GM12878 (cell line): ENCODE measurements around the gene AKR1B1. TPM values are rescaled to one million over a fixed set of nuclear protein-coding genes. Genes with fewer than 3 reads are reported as not detected.

Source experiments
- ATAC-seq: fragments of 200-7000 bp; cut with Tn5 transposase; 3 replicates; pipeline ENCODE4 v1.9.1; 2020; ENCODE audit warnings: mild to moderate bottlenecking, moderate library complexity
- BruUV-seq: library from RNA; stranded (reverse); fragments of 400-500 nt; replicated peaks from 2 replicates; lab custom pipeline; 2021; lab: Mats Ljungman, UMichigan
- CTCF ChIA-PET: fragments of 300-600 bp; sonication (Branson Sonifier 250); formaldehyde crosslinking; extraction: SDS; loops from one replicate; lab custom pipeline; 2021; ENCODE audit warnings: inconsistent platforms; lab: Yijun Ruan, JAX
- POLR2A ChIA-PET: fragments of 350-600 bp; formaldehyde crosslinking; extraction: SDS; loops from one replicate; lab custom pipeline; 2021; ENCODE audit warnings: inconsistent platforms; lab: Charles Lee
- RAD21 ChIA-PET: fragments of 300-600 bp; sonication (Branson Sonifier 250); formaldehyde crosslinking; loops from one replicate; lab custom pipeline; 2023; ENCODE audit warnings: antibody characterized with exemption; ENCODE audit not compliant: unreplicated experiment; lab: Charles Lee
- SMC1A ChIA-PET: fragments of 300-600 bp; sonication (Branson Sonifier 250); formaldehyde crosslinking; loops from one replicate; lab custom pipeline; 2023; ENCODE audit not compliant: unreplicated experiment, uncharacterized antibody; lab: Charles Lee
- DNase-seq: peaks from one replicate; pipeline ENCODE4 v3.0.0-alpha.2; 2011; ENCODE audit warnings: low read depth, low spot score
- FAIRE-seq: peaks from 3 replicates; lab custom pipeline; 2011; peaks lifted over from hg19 to GRCh38; lab: Jason Lieb, UNC
- H2AFZ ChIP-seq: 2 replicates; pipeline ENCODE4 v1.6.0; 2011; ENCODE audit warnings: low read depth, low read length, control low read depth; ENCODE audit not compliant: control insufficient read depth
- H3K27ac ChIP-seq: 2 replicates; pipeline ENCODE4 v1.5.1; 2011; ENCODE audit warnings: control low read depth; ENCODE audit not compliant: control insufficient read depth, insufficient read depth
- H3K27me3 ChIP-seq, 2 experiments: replicated peaks in 1 of 2; 2 replicates each; pipeline versions ENCODE4 v1.6.0 to v1.6.1; 2011; ENCODE audit warnings: low read length in 1 of 2; ENCODE audit not compliant: control insufficient read depth in 2 of 2, insufficient read depth in 2 of 2
- H3K36me3 ChIP-seq, 2 experiments: 2 replicates each; pipeline ENCODE4 v1.5.1; 2011; ENCODE audit warnings: low read length in 1 of 2; ENCODE audit not compliant: control insufficient read depth in 2 of 2, insufficient read depth in 2 of 2
- H3K4me1 ChIP-seq: 2 replicates; pipeline ENCODE4 v1.6.1; 2011; ENCODE audit warnings: mild to moderate bottlenecking, low read length, moderate library complexity, mixed read lengths; ENCODE audit not compliant: control insufficient read depth, insufficient read depth
- H3K4me2 ChIP-seq: 2 replicates; pipeline ENCODE4 v1.6.0; 2011; ENCODE audit warnings: control low read depth; ENCODE audit not compliant: control insufficient read depth, insufficient read depth
- H3K4me3 ChIP-seq: fragments of 200-600 bp; sonication (generic); 2 replicates; pipeline ENCODE4 v1.5.1; 2016
- H3K79me2 ChIP-seq: 2 replicates; pipeline ENCODE4 v1.6.0; 2011; ENCODE audit warnings: low read length; ENCODE audit not compliant: control insufficient read depth, insufficient read depth
- H3K9ac ChIP-seq: 2 replicates; pipeline ENCODE4 v1.8.0; 2011; ENCODE audit warnings: low read length, control low read depth, mixed read lengths; ENCODE audit not compliant: control insufficient read depth, insufficient read depth
- H3K9me3 ChIP-seq: replicated peaks from 3 replicates; pipeline ENCODE4 v1.5.1; 2011; ENCODE audit warnings: mild to moderate bottlenecking, low read length; ENCODE audit not compliant: control insufficient read depth, insufficient read depth
- H4K20me1 ChIP-seq: 2 replicates; pipeline ENCODE4 v1.6.0; 2011; ENCODE audit not compliant: control insufficient read depth, insufficient read depth
- ATF2 ChIP-seq: IDR thresholded peaks from 2 replicates; pipeline ENCODE4 v1.6.1; 2012; ENCODE audit warnings: low read length, inconsistent platforms
- CBX3 ChIP-seq: fragments of 200-600 bp; sonication (generic); IDR thresholded peaks from 2 replicates; pipeline ENCODE4 v1.6.1; 2016; ENCODE audit warnings: low read depth, borderline replicate concordance
- CUX1 ChIP-seq: IDR thresholded peaks from 2 replicates; pipeline ENCODE4 v1.6.1; 2012; ENCODE audit warnings: improper control_type of control experiment, low read depth, low read length; ENCODE audit not compliant: insufficient replicate concordance
- EGR1 ChIP-seq, 2 experiments: IDR thresholded peaks; 1 replicate in 1 of 2; 2 replicates in 1 of 2; pipeline ENCODE4 v1.6.1; 2011 to 2012; ENCODE audit warnings: low read depth in 2 of 2, low read length in 2 of 2, borderline replicate concordance in 1 of 2, mild to moderate bottlenecking in 1 of 2, moderate library complexity in 1 of 2
- HSF1 ChIP-seq: fragments of 150-350 bp; IDR thresholded peaks from 2 replicates; pipeline ENCODE4 v1.6.1; 2014; ENCODE audit warnings: mild to moderate bottlenecking, low read depth, low read length
- MTA2 ChIP-seq: fragments of 450-650 bp; IDR thresholded peaks from 2 replicates; pipeline ENCODE4 v1.6.1; 2016; ENCODE audit warnings: low read depth, mild to moderate bottlenecking, moderate library complexity
- NBN ChIP-seq: fragments of 450-650 bp; IDR thresholded peaks from 2 replicates; pipeline ENCODE4 v1.6.1; 2016
- NFXL1 ChIP-seq: fragments of 450-650 bp; IDR thresholded peaks from 2 replicates; pipeline ENCODE4 v1.6.1; 2017; ENCODE audit warnings: antibody characterized with exemption, mild to moderate bottlenecking, borderline replicate concordance
- POLR2AphosphoS5 ChIP-seq: IDR thresholded peaks from 2 replicates; pipeline ENCODE4 v1.6.1; 2011; ENCODE audit warnings: mild to moderate bottlenecking, low read length, inconsistent platforms
- SMARCA5 ChIP-seq: fragments of 450-650 bp; IDR thresholded peaks from 2 replicates; pipeline ENCODE4 v1.6.1; 2017; ENCODE audit warnings: mild to moderate bottlenecking
- SRF ChIP-seq, 2 experiments: IDR thresholded peaks; 2 replicates each; pipeline ENCODE4 v1.6.1; 2011; ENCODE audit warnings: low read depth in 2 of 2, low read length in 2 of 2, mild to moderate bottlenecking in 1 of 2, moderate library complexity in 1 of 2
- WGBS: methylation state at CpG from one replicate; pipeline ENCODE4 v1.1.6; 2016; ENCODE audit warnings: low lambda C conversion rate; ENCODE audit not compliant: insufficient replicate concordance, insufficient coverage; ENCODE audit errors: missing lambda C conversion rate; 5-methylcytosine and 5-hydroxymethylcytosine counted together
- in situ Hi-C: fragments of 300-500 bp; cut with MboI; formaldehyde crosslinking; loops from 9 replicates; pipeline ENCODE4 v1.14.3; 2018; ENCODE audit warnings: mixed read lengths
- intact Hi-C: fragments of 100-400 bp; cut with micrococcal nuclease; formaldehyde crosslinking; loops from one replicate; pipeline ENCODE4 v1.14.2; 2022; ENCODE audit not compliant: unreplicated experiment
- polyA plus RNA-seq, 11 experiments: library from polyadenylated mRNA; depleted of rRNA in 4 of 11; unstranded in 6 of 11; stranded (reverse) in 5 of 11; fragments of >200 nt; fragmentation: Nextera tagmentation in 4 of 11; fragmentation: Illumina TruSeq in 1 of 11; extraction: Ambion mirVana in 4 of 11; extraction: Trizol in 1 of 11; gene quantifications; 1 replicate in 1 of 11; 2 replicates in 10 of 11; pipeline versions ENCODE4 v1.2.1 to v1.2.3, GENCODE V29; 2011 to 2016; ENCODE audit warnings: inconsistent platforms in 2 of 11, missing spikeins in 2 of 11, low read depth in 1 of 11
- total RNA-seq, 4 experiments: library from RNA; depleted of rRNA in 3 of 4; stranded (reverse); fragments of >200 nt in 3 of 4; fragmentation: Illumina TruSeq in 1 of 4; extraction: Trizol in 1 of 4; gene quantifications; 2 replicates each; pipeline versions ENCODE4 v1.2.1 to v1.2.3, GENCODE V29; 2013 to 2021
- TF ChIP-seq, protein P1 (sequence below): fragments of 450-650 bp; IDR thresholded peaks from 2 replicates; pipeline ENCODE4 v1.6.1; 2016; ENCODE audit warnings: mild to moderate bottlenecking

AKR1B1 gene
- total and polyA plus RNA-seq, 10 of the 15 experiments (the other 5 are each of a cell fraction or from before 2014, with no cell fraction given): 40.4 to 252 (median 156) TPM

- no TSS peak for BruUV-seq
- ATAC-seq (no peak), DNase-seq (no peak), FAIRE-seq (no peak)
- Histone ChIP-seq H3K27ac (no peak overlapping the region), H3K9ac (no peak overlapping the region), H3K4me2 (no peak overlapping the region), H3K79me2 (no peaks in the 10 kb centered on the region), H4K20me1 (no peaks in the 10 kb centered on the region), H3K27me3 (no peaks in the 10 kb centered on the region; a peak in 1 of 4 replicates), H3K4me3 (no peak overlapping the region), H3K4me1 (no peaks in the 10 kb centered on the region), H3K36me3 (no peaks in the 10 kb centered on the region), H2AFZ (no peak overlapping the region), H3K9me3 (no peaks in the 10 kb centered on the region)
- intact Hi-C loops: no loop called here
- ChIA-PET POLR2A (no interaction called here), RAD21 (no interaction called here), SMC1A (no interaction called here), CTCF (interaction anchor here (1.5 kb wide), 1 partner anchor 10 kb away, joined by 3 read pairs; no protein-coding TSS in a partner anchor)
- in situ Hi-C loops: no loop called here
- WGBS: 30% methylated on average over 3 of the region's 3 CpGs
- no peak for TF ChIP-seq HSF1
- TF ChIP-seq SRF (IDR thresholded peaks at IDR 0.05; ENCODE audit: low read depth in 2 of 2, low read length in 2 of 2): no peak
- TF ChIP-seq MTA2: no peak
- TF ChIP-seq NBN: no peak
- no peak for TF ChIP-seq EGR1 (IDR thresholded peaks at IDR 0.05; ENCODE audit: borderline replicate concordance in 1 of 2, low read depth in 2 of 2, low read length in 2 of 2)
- no peak for TF ChIP-seq CBX3
- no peak for TF ChIP-seq ATF2
- TF ChIP-seq CUX1: no peak
- TF ChIP-seq, protein P1, sequence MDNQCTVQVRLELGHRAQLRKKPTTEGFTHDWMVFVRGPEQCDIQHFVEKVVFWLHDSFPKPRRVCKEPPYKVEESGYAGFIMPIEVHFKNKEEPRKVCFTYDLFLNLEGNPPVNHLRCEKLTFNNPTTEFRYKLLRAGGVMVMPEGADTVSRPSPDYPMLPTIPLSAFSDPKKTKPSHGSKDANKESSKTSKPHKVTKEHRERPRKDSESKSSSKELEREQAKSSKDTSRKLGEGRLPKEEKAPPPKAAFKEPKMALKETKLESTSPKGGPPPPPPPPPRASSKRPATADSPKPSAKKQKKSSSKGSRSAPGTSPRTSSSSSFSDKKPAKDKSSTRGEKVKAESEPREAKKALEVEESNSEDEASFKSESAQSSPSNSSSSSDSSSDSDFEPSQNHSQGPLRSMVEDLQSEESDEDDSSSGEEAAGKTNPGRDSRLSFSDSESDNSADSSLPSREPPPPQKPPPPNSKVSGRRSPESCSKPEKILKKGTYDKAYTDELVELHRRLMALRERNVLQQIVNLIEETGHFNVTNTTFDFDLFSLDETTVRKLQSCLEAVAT: no peak
- no peak for TF ChIP-seq NFXL1
- no peak for TF ChIP-seq POLR2AphosphoS5
- no peak for TF ChIP-seq SMARCA5
Measured at GRCh38 chr7:134504660-134505164, 45.8 kb upstream of the AKR1B1 start.
